GM12872 (cell line): ENCODE results near the gene KCNK5.

ENCODE experiments used
- CTCF ChIP-seq: IDR thresholded peaks from 3 replicates; pipeline ENCODE4 v1.5.1; 2011; ENCODE audit warnings: low read depth, mild to moderate bottlenecking, low read length, moderate library complexity; ENCODE audit not compliant: insufficient read depth

The KCNK5 gene

GRCh38 chr6:39240155-39240757, 11.0 kb upstream of the KCNK5 start:
- TF ChIP-seq CTCF = no peak

- no peak for TF ChIP-seq CTCF
These were observed 10.4 kb upstream of the KCNK5 start for GRCh38 chr6:39239527-39240154.

- TF ChIP-seq CTCF = no peak
These were observed 7.5 kb upstream of the KCNK5 start for GRCh38 chr6:39236742-39237141.

- TF ChIP-seq CTCF = no peak
These were observed 4.1 kb upstream of the KCNK5 start for GRCh38 chr6:39233333-39233732.

- TF ChIP-seq CTCF = no peak
These were observed 2.4 kb upstream of the KCNK5 start for GRCh38 chr6:39231521-39232243.

- no peak for TF ChIP-seq CTCF
These were observed 1.4 kb upstream of the KCNK5 start for GRCh38 chr6:39230654-39231035.

GRCh38 chr6:39228111-39228971, 934 bp downstream of the KCNK5 start:
- no peak for TF ChIP-seq CTCF
